PC-9 (cell line): ENCODE results near the gene NELL2.

ENCODE experiments used
- EZH2 ChIP-seq: fragments of 200-600 bp; sonication (generic); IDR thresholded peaks from 2 replicates; pipeline ENCODE4 v1.8.0; 2017; ENCODE audit warnings: antibody characterized with exemption, low read depth
- TF ChIP-seq, protein P1 (sequence below): fragments of 200-600 bp; sonication (generic); conservative IDR thresholded peaks from 2 replicates; pipeline ENCODE4 v1.6.1; 2017; ENCODE audit warnings: mixed run types, antibody characterized with exemption, mild to moderate bottlenecking, moderate library complexity

- TF ChIP-seq, protein P1, sequence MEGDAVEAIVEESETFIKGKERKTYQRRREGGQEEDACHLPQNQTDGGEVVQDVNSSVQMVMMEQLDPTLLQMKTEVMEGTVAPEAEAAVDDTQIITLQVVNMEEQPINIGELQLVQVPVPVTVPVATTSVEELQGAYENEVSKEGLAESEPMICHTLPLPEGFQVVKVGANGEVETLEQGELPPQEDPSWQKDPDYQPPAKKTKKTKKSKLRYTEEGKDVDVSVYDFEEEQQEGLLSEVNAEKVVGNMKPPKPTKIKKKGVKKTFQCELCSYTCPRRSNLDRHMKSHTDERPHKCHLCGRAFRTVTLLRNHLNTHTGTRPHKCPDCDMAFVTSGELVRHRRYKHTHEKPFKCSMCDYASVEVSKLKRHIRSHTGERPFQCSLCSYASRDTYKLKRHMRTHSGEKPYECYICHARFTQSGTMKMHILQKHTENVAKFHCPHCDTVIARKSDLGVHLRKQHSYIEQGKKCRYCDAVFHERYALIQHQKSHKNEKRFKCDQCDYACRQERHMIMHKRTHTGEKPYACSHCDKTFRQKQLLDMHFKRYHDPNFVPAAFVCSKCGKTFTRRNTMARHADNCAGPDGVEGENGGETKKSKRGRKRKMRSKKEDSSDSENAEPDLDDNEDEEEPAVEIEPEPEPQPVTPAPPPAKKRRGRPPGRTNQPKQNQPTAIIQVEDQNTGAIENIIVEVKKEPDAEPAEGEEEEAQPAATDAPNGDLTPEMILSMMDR: no peak
- TF ChIP-seq EZH2: no peak
These were observed 204.1 kb downstream of the NELL2 start for GRCh38 chr12:44672042-44672441.
